Activated naive CD8-positive, alpha-beta T cell treated with anti-CD3 and anti-CD28 coated beads, Interleukin-2, amount 50 U/mL, for 24 hours (primary cell): ENCODE measurements around the gene ZNF697.
"Not testable (repeated sequence)": the region's sequence is repeated elsewhere in the genome, so short reads cannot be mapped to it uniquely, and the experiment has no call there.

Source experiments
- ATAC-seq: fragments of 150-1000 bp; cut with Tn5 transposase; one replicate; pipeline ENCODE4 v1.10.0; 2021
- DNase-seq: peaks from one replicate; pipeline ENCODE4 v3.0.0; 2021
- H3K27ac Mint-ChIP-seq: one replicate; pipeline ENCODE4 v1.8.0; 2021; ENCODE audit warnings: mild to moderate bottlenecking, mixed read lengths
- H3K27me3 Mint-ChIP-seq: one replicate; pipeline ENCODE4 v1.8.0; 2021; ENCODE audit warnings: mixed read lengths
- H3K36me3 Mint-ChIP-seq: one replicate; pipeline ENCODE4 v1.8.0; 2021; ENCODE audit warnings: low read depth, mixed read lengths
- H3K4me1 Mint-ChIP-seq: one replicate; pipeline ENCODE4 v1.8.0; 2021; ENCODE audit warnings: mixed read lengths
- H3K4me3 Mint-ChIP-seq: one replicate; pipeline ENCODE4 v1.8.0; 2021; ENCODE audit warnings: mild to moderate bottlenecking, moderate library complexity, mixed read lengths
- H3K9me3 Mint-ChIP-seq: one replicate; pipeline ENCODE4 v1.8.0; 2021; ENCODE audit warnings: mixed read lengths

ZNF697 gene

DNA sequence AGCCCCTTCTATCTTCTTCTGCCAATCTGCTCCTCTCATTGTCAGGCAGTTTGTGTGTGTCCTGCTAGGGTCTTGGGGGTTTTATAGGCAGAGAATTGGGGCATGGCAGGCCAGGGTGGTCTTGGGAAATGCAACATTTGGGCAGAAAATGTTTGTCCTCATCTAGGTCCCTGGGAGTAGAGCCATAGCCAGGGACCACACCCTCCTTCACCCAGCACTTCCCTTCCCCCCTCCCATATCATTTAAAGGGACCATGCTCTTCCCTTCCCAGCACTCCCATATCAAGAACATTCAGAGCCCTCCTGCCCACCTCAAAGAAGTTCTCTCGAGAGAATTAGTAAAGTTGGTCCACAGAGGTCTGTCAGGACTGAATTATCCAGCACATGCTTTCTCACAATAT, 41.7 kb downstream of the ZNF697 start:
- no peak for ATAC-seq
- H3K27me3 Mint-ChIP-seq = peaks cover 7% of the 10 kb centered on the region
- no peak overlapping the region for H3K4me3 Mint-ChIP-seq
- H3K36me3 Mint-ChIP-seq = no peaks in the 10 kb centered on the region
- no peaks in the 10 kb centered on the region for H3K9me3 Mint-ChIP-seq
- no peak overlapping the region for H3K27ac Mint-ChIP-seq
- DNase-seq = no peak
- H3K4me1 Mint-ChIP-seq = no peaks in the 10 kb centered on the region

DNA sequence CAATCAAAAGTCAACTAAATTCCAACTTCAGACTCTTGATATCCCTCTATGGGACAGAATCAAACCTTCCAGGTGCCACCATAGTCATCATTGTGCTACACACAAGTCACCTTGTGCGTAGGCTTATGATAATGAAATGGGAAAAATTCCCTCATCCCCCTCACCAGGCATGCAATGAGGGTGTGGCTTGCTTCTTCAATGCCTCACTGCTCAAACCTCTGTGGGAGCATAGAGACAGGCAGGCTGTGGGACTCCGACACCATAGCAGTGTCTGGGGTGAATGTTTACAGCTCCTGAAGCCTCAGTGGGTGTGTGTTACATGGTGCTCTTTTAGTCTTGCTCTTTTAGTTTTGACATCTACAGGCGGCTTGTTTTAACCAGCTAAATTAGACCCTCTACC, 42.4 kb downstream of the ZNF697 start:
- no peaks in the 10 kb centered on the region for H3K9me3 Mint-ChIP-seq
- H3K36me3 Mint-ChIP-seq = no peaks in the 10 kb centered on the region
- H3K27me3 Mint-ChIP-seq = peaks cover 7% of the 10 kb centered on the region
- ATAC-seq = no peak
- H3K4me1 Mint-ChIP-seq = no peaks in the 10 kb centered on the region
- DNase-seq = no peak
- no peak overlapping the region for H3K27ac Mint-ChIP-seq
- no peak overlapping the region for H3K4me3 Mint-ChIP-seq

DNA sequence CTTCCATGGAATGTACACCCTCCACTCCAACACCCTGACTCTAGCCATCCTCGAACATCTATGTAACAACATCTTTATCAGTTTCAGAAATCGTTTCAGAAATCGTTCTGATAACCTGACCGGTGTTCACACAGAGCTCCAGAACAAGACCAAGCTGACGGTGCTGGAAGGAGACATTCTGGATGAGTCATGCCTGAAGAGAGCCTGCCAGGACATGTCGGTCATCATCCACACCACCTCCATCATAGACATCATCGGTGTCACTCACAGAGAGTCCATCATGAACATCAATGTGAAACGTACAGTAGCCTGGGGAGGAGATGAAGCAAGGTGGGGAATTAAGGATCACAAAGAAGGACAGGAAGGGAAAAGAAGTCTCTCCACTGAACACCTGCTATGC, 43.0 kb downstream of the ZNF697 start:
- H3K9me3 Mint-ChIP-seq, H3K27ac Mint-ChIP-seq, H3K27me3 Mint-ChIP-seq, H3K4me3 Mint-ChIP-seq, H3K4me1 Mint-ChIP-seq, H3K36me3 Mint-ChIP-seq, ATAC-seq, DNase-seq: not testable (repeated sequence)

DNA sequence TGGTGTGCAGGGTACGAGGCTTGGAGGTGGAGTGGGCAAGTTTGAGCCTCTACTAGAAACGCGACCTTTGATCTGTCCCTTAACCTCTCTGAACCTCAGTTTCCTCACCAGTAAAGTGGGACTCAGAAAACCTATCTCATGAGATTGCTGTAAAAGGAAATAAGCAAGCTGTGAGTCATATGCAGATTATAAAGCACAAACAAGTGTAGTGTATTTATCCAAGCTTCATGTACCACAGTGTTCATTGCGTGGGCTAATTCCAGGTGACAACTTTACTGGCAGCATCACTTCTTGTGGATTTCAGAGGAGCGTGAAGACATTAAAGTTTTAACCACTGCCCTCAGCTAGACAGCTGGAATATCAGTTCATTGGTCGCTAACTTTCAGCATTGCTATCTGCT, 44.4 kb downstream of the ZNF697 start:
- H3K4me3 Mint-ChIP-seq = no peak overlapping the region
- H3K9me3 Mint-ChIP-seq = no peaks in the 10 kb centered on the region
- no peak for ATAC-seq
- H3K36me3 Mint-ChIP-seq = no peaks in the 10 kb centered on the region
- DNase-seq = no peak
- H3K27ac Mint-ChIP-seq = no peak overlapping the region
- no peaks in the 10 kb centered on the region for H3K4me1 Mint-ChIP-seq
- peaks cover 7% of the 10 kb centered on the region for H3K27me3 Mint-ChIP-seq

DNA sequence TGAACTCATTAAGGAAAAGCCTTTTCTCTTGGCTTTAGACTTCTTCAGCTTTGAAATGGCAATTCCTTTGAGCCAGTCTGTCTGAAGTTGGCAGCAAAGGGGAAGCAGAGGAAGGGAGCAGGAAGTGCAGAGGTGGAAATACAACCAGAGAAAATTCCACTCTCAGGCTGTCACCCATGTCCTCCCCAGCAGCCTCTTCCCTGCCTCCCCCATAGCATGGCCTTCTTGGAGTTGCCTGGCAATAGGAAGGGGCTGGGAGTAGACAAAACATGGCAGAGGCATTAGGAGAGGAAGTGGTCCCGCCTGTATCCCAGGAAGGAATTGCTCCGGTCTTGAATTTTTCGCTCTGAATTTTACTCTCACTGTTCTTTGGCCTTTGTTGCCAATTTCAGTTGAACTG, 44.8 kb downstream of the ZNF697 start:
- ATAC-seq, H3K4me1 Mint-ChIP-seq, H3K9me3 Mint-ChIP-seq, H3K27me3 Mint-ChIP-seq, H3K4me3 Mint-ChIP-seq, DNase-seq, H3K36me3 Mint-ChIP-seq, H3K27ac Mint-ChIP-seq: not testable (repeated sequence)

DNA sequence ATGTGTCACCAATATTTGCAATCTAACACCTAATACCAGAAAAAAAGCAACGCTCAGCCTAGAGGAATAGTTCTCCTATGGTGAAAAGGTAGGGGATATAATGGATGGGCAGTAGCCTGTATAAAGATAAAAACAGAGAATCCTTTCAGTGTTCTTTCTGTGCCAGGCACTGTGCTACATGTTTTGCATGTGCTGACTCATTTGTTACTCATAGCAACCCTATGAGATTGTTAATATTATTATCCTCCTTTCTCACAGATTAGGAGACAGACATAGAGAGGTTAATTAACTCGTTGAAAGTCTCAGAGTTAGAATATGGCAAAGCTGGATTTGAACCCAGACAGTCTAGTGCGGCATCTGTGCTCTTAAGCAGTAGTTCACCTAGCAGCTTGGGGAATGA, 45.3 kb downstream of the ZNF697 start:
- H3K36me3 Mint-ChIP-seq, H3K27ac Mint-ChIP-seq, DNase-seq, H3K9me3 Mint-ChIP-seq, H3K4me1 Mint-ChIP-seq, H3K4me3 Mint-ChIP-seq, ATAC-seq, H3K27me3 Mint-ChIP-seq: not testable (repeated sequence)

DNA sequence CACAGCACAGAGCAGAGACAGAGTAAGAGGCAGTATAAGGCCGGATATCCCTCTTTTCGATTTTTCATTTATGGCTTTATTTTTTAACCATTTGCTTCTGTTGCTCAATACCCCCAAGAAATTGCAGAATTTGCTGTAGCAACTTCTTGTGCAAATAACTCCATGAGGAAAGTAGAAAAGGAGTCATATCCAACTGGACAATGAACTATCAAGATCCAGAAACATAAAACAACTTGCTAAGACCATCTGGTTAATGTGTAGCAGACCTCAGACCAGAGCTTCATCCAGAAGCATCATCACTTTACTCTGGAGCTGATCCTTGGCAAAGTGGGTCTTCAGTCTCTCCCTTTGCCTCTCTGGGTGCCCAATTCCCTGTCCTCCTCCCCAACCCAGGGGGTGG, 45.9 kb downstream of the ZNF697 start:
- Mint-ChIP-seq H3K27me3 (peaks cover 7% of the 10 kb centered on the region), H3K4me1 (no peaks in the 10 kb centered on the region), H3K36me3 (no peaks in the 10 kb centered on the region), H3K9me3 (no peaks in the 10 kb centered on the region), H3K4me3 (no peak overlapping the region), H3K27ac (no peak overlapping the region)
- DNase-seq (no peak), ATAC-seq (no peak)

GRCh38 chr1:119600976-119601375, 47.1 kb downstream of the ZNF697 start:
- H3K27me3 Mint-ChIP-seq = peaks cover 3% of the 10 kb centered on the region
- H3K4me3 Mint-ChIP-seq = no peak overlapping the region
- no peaks in the 10 kb centered on the region for H3K9me3 Mint-ChIP-seq
- H3K4me1 Mint-ChIP-seq = no peaks in the 10 kb centered on the region
- no peak overlapping the region for H3K27ac Mint-ChIP-seq
- no peaks in the 10 kb centered on the region for H3K36me3 Mint-ChIP-seq
- ATAC-seq (no peak), DNase-seq (no peak)

GRCh38 chr1:119600561-119600960, 47.5 kb downstream of the ZNF697 start:
- ATAC-seq = no peak
- H3K9me3 Mint-ChIP-seq = no peaks in the 10 kb centered on the region
- H3K4me3 Mint-ChIP-seq = no peak overlapping the region
- no peaks in the 10 kb centered on the region for H3K27me3 Mint-ChIP-seq
- DNase-seq = no peak
- H3K27ac Mint-ChIP-seq = no peak overlapping the region
- no peaks in the 10 kb centered on the region for H3K36me3 Mint-ChIP-seq
- no peaks in the 10 kb centered on the region for H3K4me1 Mint-ChIP-seq

DNA sequence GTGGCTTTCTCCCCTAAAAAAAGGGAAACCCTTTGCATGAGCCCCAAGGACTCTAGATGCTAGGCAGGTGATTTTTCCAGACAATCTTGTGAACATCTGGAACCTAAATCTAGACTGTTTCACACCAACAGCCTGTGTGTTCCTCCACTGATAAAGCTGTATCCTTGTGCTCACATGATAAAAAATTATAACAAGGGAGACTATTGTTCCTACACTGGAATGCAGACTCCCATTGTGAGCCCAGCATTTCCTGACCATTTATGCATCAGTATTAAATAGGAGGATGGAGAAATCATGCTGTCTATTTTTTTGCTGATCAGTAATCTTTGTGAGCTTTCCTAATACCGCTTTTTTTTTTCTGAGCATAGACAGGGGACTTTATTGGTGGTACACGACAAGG, 52.5 kb downstream of the ZNF697 start:
- Mint-ChIP-seq H3K27me3 (peaks cover 4% of the 10 kb centered on the region), H3K27ac (no peak overlapping the region), H3K36me3 (no peaks in the 10 kb centered on the region), H3K4me3 (no peak overlapping the region), H3K9me3 (no peaks in the 10 kb centered on the region), H3K4me1 (no peaks in the 10 kb centered on the region)
- DNase-seq = no peak
- ATAC-seq = no peak

DNA sequence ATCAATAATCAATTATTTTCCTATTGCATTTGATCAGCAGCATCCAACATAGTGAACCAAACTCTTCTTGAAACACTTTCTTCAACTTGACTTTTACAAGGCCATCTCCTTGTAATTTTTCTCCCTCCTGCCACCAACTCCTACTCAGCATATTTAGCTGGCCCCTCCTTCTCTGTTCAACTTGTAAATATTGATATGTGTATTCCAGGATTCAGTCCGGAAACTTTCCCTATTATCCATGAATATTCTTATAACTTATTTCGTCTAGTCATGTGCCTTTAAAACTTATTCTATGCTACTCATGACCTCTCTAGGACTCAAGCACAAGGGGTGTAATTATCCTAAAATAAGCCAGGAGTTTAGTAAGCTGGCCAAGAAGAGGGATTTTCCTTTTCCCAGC, 52.9 kb downstream of the ZNF697 start:
- Mint-ChIP-seq H3K27me3 (peaks cover 4% of the 10 kb centered on the region), H3K9me3 (no peaks in the 10 kb centered on the region), H3K4me1 (no peaks in the 10 kb centered on the region), H3K4me3 (no peak overlapping the region), H3K36me3 (no peaks in the 10 kb centered on the region), H3K27ac (no peak overlapping the region)
- ATAC-seq (no peak), DNase-seq (no peak)

- Mint-ChIP-seq H3K27ac (no peak overlapping the region), H3K4me1 (no peaks in the 10 kb centered on the region), H3K9me3 (no peaks in the 10 kb centered on the region), H3K4me3 (no peak overlapping the region), H3K27me3 (peaks cover 4% of the 10 kb centered on the region), H3K36me3 (no peaks in the 10 kb centered on the region)
- no peak for DNase-seq
- ATAC-seq = no peak
Observed at GRCh38 chr1:119594376-119594775, 53.7 kb downstream of the ZNF697 start.

DNA sequence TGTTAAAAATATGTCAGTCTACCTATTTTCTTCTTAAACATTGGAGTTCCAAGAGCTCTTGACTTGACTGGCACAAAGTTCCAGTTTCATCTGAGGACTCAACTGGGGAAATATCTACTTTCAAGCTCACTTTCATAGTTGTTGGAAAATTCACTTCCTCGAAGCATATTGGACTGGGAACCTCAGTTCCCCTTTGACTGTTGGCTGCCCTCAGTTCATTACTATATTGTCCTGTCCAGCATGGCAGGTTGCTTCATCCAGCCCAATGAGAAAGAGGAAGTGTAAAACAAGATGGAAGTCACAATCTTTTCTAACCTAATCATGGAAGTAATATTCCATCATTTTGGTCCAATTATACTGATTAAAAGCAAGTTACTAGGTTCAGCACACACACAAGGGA, 54.3 kb downstream of the ZNF697 start:
- DNase-seq (no peak), ATAC-seq (no peak)
- no peak overlapping the region for H3K27ac Mint-ChIP-seq

DNA sequence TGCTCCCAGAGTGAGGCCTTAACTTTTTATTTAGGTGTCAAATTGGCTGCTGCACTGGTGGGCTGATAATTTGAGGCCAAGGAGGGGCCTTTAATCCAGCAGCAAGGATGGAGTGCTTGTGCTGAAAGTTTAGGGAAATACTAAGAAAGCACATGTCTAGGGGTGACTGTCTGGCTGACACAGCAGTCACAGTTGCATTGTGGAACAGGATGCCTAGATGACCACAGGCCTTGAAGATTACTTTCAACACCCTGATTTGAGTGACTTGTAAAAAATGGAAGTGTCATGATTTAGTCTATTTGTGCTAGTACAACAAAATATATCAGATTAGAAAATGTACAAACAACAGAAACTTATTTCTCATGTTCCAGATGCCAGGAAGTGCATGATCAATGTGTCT, 57.7 kb downstream of the ZNF697 start:
- no peaks in the 10 kb centered on the region for H3K4me1 Mint-ChIP-seq
- DNase-seq = no peak
- H3K9me3 Mint-ChIP-seq = no peaks in the 10 kb centered on the region
- no peak overlapping the region for H3K27ac Mint-ChIP-seq
- ATAC-seq = no peak
- no peaks in the 10 kb centered on the region for H3K36me3 Mint-ChIP-seq
- H3K27me3 Mint-ChIP-seq = peaks cover 8% of the 10 kb centered on the region
- no peak overlapping the region for H3K4me3 Mint-ChIP-seq

More for the DNA sequence above, 54.3 kb downstream of the ZNF697 start:
- H3K36me3 Mint-ChIP-seq = no peaks in the 10 kb centered on the region
- H3K27me3 Mint-ChIP-seq = peaks cover 5% of the 10 kb centered on the region
- no peak overlapping the region for H3K4me3 Mint-ChIP-seq
- no peaks in the 10 kb centered on the region for H3K4me1 Mint-ChIP-seq
- H3K9me3 Mint-ChIP-seq = no peaks in the 10 kb centered on the region

GRCh38 chr1:119588621-119589020, 59.4 kb downstream of the ZNF697 start:
- no peak for DNase-seq
- no peaks in the 10 kb centered on the region for H3K9me3 Mint-ChIP-seq
- no peaks in the 10 kb centered on the region for H3K4me1 Mint-ChIP-seq
- no peak overlapping the region for H3K27ac Mint-ChIP-seq
- H3K27me3 Mint-ChIP-seq = peaks cover 8% of the 10 kb centered on the region
- no peak overlapping the region for H3K4me3 Mint-ChIP-seq
- no peaks in the 10 kb centered on the region for H3K36me3 Mint-ChIP-seq
- ATAC-seq = no peak

DNA sequence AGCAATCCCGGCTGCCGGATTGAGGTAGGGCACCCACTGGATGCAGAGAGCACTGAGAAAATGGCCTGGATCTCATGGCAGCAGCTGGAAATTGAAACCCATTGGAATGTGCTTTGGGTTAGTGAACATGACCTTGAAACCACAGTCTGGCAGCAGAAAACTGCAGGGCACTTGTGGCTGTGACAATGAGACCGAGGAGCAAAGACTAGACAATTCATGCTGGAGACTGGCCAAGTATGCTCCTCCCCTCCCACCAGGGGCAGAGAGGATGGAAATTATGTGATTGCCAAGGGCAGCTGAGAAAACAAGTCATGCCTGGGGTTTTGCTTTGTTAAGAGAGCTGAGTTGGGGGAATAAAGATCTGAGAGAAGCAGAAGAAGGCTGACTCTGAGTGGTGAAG, 60.7 kb downstream of the ZNF697 start:
- no peaks in the 10 kb centered on the region for H3K9me3 Mint-ChIP-seq
- no peak overlapping the region for H3K27ac Mint-ChIP-seq
- no peak overlapping the region for H3K4me3 Mint-ChIP-seq
- no peaks in the 10 kb centered on the region for H3K4me1 Mint-ChIP-seq
- DNase-seq (no peak), ATAC-seq (no peak)
- no peaks in the 10 kb centered on the region for H3K36me3 Mint-ChIP-seq
- peaks cover 8% of the 10 kb centered on the region for H3K27me3 Mint-ChIP-seq
